Neuronal stem cell (in vitro differentiated cells): ENCODE data around the gene MAGIX.
"Not testable (repeated sequence)": the region's sequence is repeated elsewhere in the genome, so short reads cannot be mapped to it uniquely, and the experiment has no call there.

Experiments
- DNase-seq: peaks from one replicate; pipeline ENCODE4 v3.0.0-alpha.2; 2013; ENCODE audit warnings: low spot score
- H2AFZ ChIP-seq: one replicate; pipeline ENCODE4 v1.6.1; 2013; ENCODE audit warnings: mild to moderate bottlenecking, low read length, inconsistent platforms
- H2AK5ac ChIP-seq: 2 replicates; pipeline ENCODE4 v1.6.1; 2013; ENCODE audit warnings: low read depth, mild to moderate bottlenecking, inconsistent platforms, low read length, moderate library complexity, mixed read lengths
- H2BK120ac ChIP-seq: 2 replicates; pipeline ENCODE4 v1.6.1; 2013; ENCODE audit warnings: low read depth, mild to moderate bottlenecking, inconsistent platforms, low read length, moderate library complexity, mixed read lengths
- H2BK12ac ChIP-seq: one replicate; pipeline ENCODE4 v1.6.1; 2013; ENCODE audit warnings: low read length, inconsistent platforms
- H2BK15ac ChIP-seq: 2 replicates; pipeline ENCODE4 v1.6.1; 2013; ENCODE audit warnings: mild to moderate bottlenecking, low read length, inconsistent platforms, mixed read lengths
- H2BK5ac ChIP-seq: one replicate; pipeline ENCODE4 v1.6.1; 2013; ENCODE audit warnings: inconsistent platforms, mild to moderate bottlenecking, low read length, moderate library complexity
- H3K14ac ChIP-seq: one replicate; pipeline ENCODE4 v1.6.1; 2013; ENCODE audit warnings: low read length, inconsistent platforms
- H3K18ac ChIP-seq: 2 replicates; pipeline ENCODE4 v1.6.1; 2013; ENCODE audit warnings: low read length, inconsistent platforms
- H3K23ac ChIP-seq: 2 replicates; pipeline ENCODE4 v1.6.1; 2013; ENCODE audit warnings: low read depth, mild to moderate bottlenecking, mixed read lengths, low read length, inconsistent platforms; ENCODE audit not compliant: poor library complexity
- H3K27ac ChIP-seq: replicated peaks from 3 replicates; pipeline ENCODE4 v1.5.1; 2013; ENCODE audit warnings: low read length, inconsistent platforms
- H3K27me3 ChIP-seq, 3 experiments: 2 replicates each; pipeline ENCODE4 v1.6.1; 2013; ENCODE audit warnings: low read length in 3 of 3, mild to moderate bottlenecking in 2 of 3, inconsistent platforms in 1 of 3, low read depth in 1 of 3, mixed read lengths in 1 of 3, moderate library complexity in 1 of 3; ENCODE audit not compliant: control insufficient read depth in 3 of 3, insufficient read depth in 3 of 3
- H3K36me3 ChIP-seq, 2 donors: replicated peaks in 1 of 2; 2 replicates each; pipeline ENCODE4 v1.6.1; 2013; ENCODE audit warnings: low read length in 2 of 2; ENCODE audit not compliant: control insufficient read depth in 2 of 2, insufficient read depth in 2 of 2
- H3K4ac ChIP-seq: 2 replicates; pipeline ENCODE4 v1.6.1; 2013; ENCODE audit warnings: inconsistent platforms, mild to moderate bottlenecking, low read length, moderate library complexity
- H3K4me1 ChIP-seq, 2 donors: 1 replicate in 1 of 2; 2 replicates in 1 of 2; pipeline ENCODE4 v1.6.1; 2013; ENCODE audit warnings: low read length in 2 of 2, low read depth in 1 of 2; ENCODE audit not compliant: control insufficient read depth in 2 of 2, insufficient read depth in 1 of 2
- H3K4me2 ChIP-seq: one replicate; pipeline ENCODE4 v1.6.1; 2013; ENCODE audit warnings: mild to moderate bottlenecking, low read length, inconsistent platforms; ENCODE audit not compliant: insufficient read depth, poor library complexity, severe bottlenecking
- H3K4me3 ChIP-seq, 2 donors: 2 replicates each; pipeline ENCODE4 v1.5.1; 2013; ENCODE audit warnings: low read length in 2 of 2, mild to moderate bottlenecking in 2 of 2, inconsistent platforms in 1 of 2, moderate library complexity in 1 of 2
- H3K79me1 ChIP-seq: one replicate; pipeline ENCODE4 v1.6.1; 2013; ENCODE audit warnings: low read depth, mild to moderate bottlenecking, inconsistent platforms, low read length, moderate library complexity
- H3K9ac ChIP-seq: one replicate; pipeline ENCODE4 v1.6.1; 2013; ENCODE audit warnings: mild to moderate bottlenecking, low read depth, low read length, inconsistent platforms; ENCODE audit not compliant: poor library complexity
- H3K9me3 ChIP-seq, 2 donors: replicated peaks in 1 of 2; 2 replicates each; pipeline versions ENCODE3 to v1.6.1; 2013; ENCODE audit warnings: low read length in 2 of 2, mild to moderate bottlenecking in 2 of 2, inconsistent platforms in 1 of 2, low read depth in 1 of 2, mixed read lengths in 1 of 2, moderate library complexity in 1 of 2; ENCODE audit not compliant: control insufficient read depth in 2 of 2, insufficient read depth in 1 of 2
- H4K8ac ChIP-seq: one replicate; pipeline ENCODE4 v1.6.1; 2013; ENCODE audit warnings: low read depth, mild to moderate bottlenecking, inconsistent platforms, low read length, moderate library complexity
- H4K91ac ChIP-seq: one replicate; pipeline ENCODE4 v1.6.1; 2013; ENCODE audit warnings: low read length, low read depth, mild to moderate bottlenecking, inconsistent platforms; ENCODE audit not compliant: poor library complexity
- whole genome bisulfite sequencing, 2 donors: extraction: QIAGEN DNeasy Blood & Tissue Kit; methylation state at CpG; one replicate each; pipeline ENCODE4 v1.1.7; 2013; ENCODE audit warnings: missing lambda C conversion rate in 2 of 2, mixed read lengths in 1 of 2; ENCODE audit not compliant: insufficient read length in 2 of 2, insufficient replicate concordance in 1 of 2; ENCODE audit errors: extremely low coverage in 2 of 2; 5-methylcytosine and 5-hydroxymethylcytosine counted together

The MAGIX gene

GRCh38 chrX:49120091-49120490 is 42.5 kb upstream of the MAGIX start:
- Histone ChIP-seq H3K27ac (no peak overlapping the region), H3K4me1 (peaks cover 0 to 2% of the 10 kb centered on the region in 2 donors), H3K18ac (no peak overlapping the region), H3K14ac (no peak overlapping the region), H2BK120ac (no peak overlapping the region), H3K79me1 (peaks cover 1% of the 10 kb centered on the region), H3K9ac (no peak overlapping the region), H2AK5ac (no peak overlapping the region), H3K36me3 (peaks cover 10 to 46% of the 10 kb centered on the region in 2 donors), H2AFZ (no peak overlapping the region), H3K4ac (no peak overlapping the region), H4K8ac (no peak overlapping the region), H3K4me2 (no peak overlapping the region), H2BK12ac (no peak overlapping the region), H2BK5ac (no peak overlapping the region), H3K23ac (no peak overlapping the region), H4K91ac (no peak overlapping the region), H2BK15ac (no peak overlapping the region), H3K9me3 (no peaks in the 10 kb centered on the region), H3K27me3 (no peaks in the 10 kb centered on the region), H3K4me3 (no peak overlapping the region)
- no peak for DNase-seq
- WGBS, 2 donors = no CpG with 5 or more reads among the region's 1 CpG

GRCh38 chrX:49122499-49122898 is 40.1 kb upstream of the MAGIX start:
- Histone ChIP-seq H2AK5ac (no peak overlapping the region), H3K18ac (no peak overlapping the region), H3K4ac (no peak overlapping the region), H3K14ac (no peak overlapping the region), H4K8ac (no peak overlapping the region), H3K4me3 (peak overlapping the region in 1 of 2 donors; percentile 74), H3K36me3 (peaks cover 10 to 23% of the 10 kb centered on the region in 2 donors), H2BK5ac (no peak overlapping the region), H3K4me2 (peak overlapping the region; percentile 42), H3K4me1 (peaks cover 0 to 2% of the 10 kb centered on the region in 2 donors), H2AFZ (no peak overlapping the region), H2BK12ac (no peak overlapping the region), H3K9me3 (no peaks in the 10 kb centered on the region), H3K27ac (no peak overlapping the region), H2BK15ac (no peak overlapping the region), H3K23ac (no peak overlapping the region), H3K27me3 (no peaks in the 10 kb centered on the region), H3K79me1 (peaks cover 1% of the 10 kb centered on the region), H2BK120ac (no peak overlapping the region), H3K9ac (no peak overlapping the region), H4K91ac (no peak overlapping the region)
- DNase-seq = no peak
- WGBS, 2 donors = no CpG with 5 or more reads among the region's 5 CpGs

- not testable (repeated sequence) for H3K14ac ChIP-seq, H3K4me2 ChIP-seq, H3K4ac ChIP-seq, H2BK120ac ChIP-seq, H2AFZ ChIP-seq, H2AK5ac ChIP-seq, H3K27me3 ChIP-seq, H3K4me3 ChIP-seq, H3K9me3 ChIP-seq, H2BK12ac ChIP-seq, H3K18ac ChIP-seq, H2BK5ac ChIP-seq, H3K36me3 ChIP-seq, H4K8ac ChIP-seq, H3K27ac ChIP-seq, H3K23ac ChIP-seq, DNase-seq, H3K9ac ChIP-seq, H2BK15ac ChIP-seq, H3K4me1 ChIP-seq, H4K91ac ChIP-seq, H3K79me1 ChIP-seq
- no CpG with 5 or more reads among the region's 13 CpGs for WGBS, 2 donors
These were observed 34.8 kb upstream of the MAGIX start for GRCh38 chrX:49127742-49128258.

GRCh38 chrX:49129427-49129826 is 33.1 kb upstream of the MAGIX start:
- no peak overlapping the region for H2BK12ac ChIP-seq
- no peak overlapping the region for H3K9ac ChIP-seq
- H3K79me1 ChIP-seq = no peaks in the 10 kb centered on the region
- H3K4me2 ChIP-seq = no peak overlapping the region
- no peak overlapping the region for H2BK5ac ChIP-seq
- H4K8ac ChIP-seq = no peak overlapping the region
- H3K27ac ChIP-seq = no peak overlapping the region
- no peaks in the 10 kb centered on the region for H3K9me3 ChIP-seq
- DNase-seq = no peak
- H2AK5ac ChIP-seq = no peak overlapping the region
- H3K4me3 ChIP-seq = no peak overlapping the region
- no peaks in the 10 kb centered on the region for H3K27me3 ChIP-seq
- H3K36me3 ChIP-seq = no peaks in the 10 kb centered on the region
- H2AFZ ChIP-seq = no peak overlapping the region
- no peaks in the 10 kb centered on the region for H3K4me1 ChIP-seq
- H3K14ac ChIP-seq = no peak overlapping the region
- H3K18ac ChIP-seq = no peak overlapping the region
- no peak overlapping the region for H2BK15ac ChIP-seq
- H3K4ac ChIP-seq = no peak overlapping the region
- no peak overlapping the region for H3K23ac ChIP-seq
- WGBS, 2 donors = no CpG with 5 or more reads among the region's 4 CpGs
- H2BK120ac ChIP-seq = no peak overlapping the region
- no peak overlapping the region for H4K91ac ChIP-seq
